IPS-18c (cell line): ENCODE results near the gene DNAJC16.
"Not testable (repeated sequence)": the region's sequence is repeated elsewhere in the genome, so short reads cannot be mapped to it uniquely, and the experiment has no call there.

Source experiments
- H3K4me3 ChIP-seq: 2 replicates; pipeline ENCODE4 v1.7.0; 2013; ENCODE audit warnings: low read depth, mild to moderate bottlenecking, low read length, moderate library complexity; ENCODE audit not compliant: insufficient read depth
- H3K9me3 ChIP-seq: one replicate; pipeline ENCODE4 v1.6.1; 2013; ENCODE audit warnings: mild to moderate bottlenecking, low read length, moderate library complexity; ENCODE audit not compliant: control insufficient read depth, insufficient read depth

The DNAJC16 gene

DNA sequence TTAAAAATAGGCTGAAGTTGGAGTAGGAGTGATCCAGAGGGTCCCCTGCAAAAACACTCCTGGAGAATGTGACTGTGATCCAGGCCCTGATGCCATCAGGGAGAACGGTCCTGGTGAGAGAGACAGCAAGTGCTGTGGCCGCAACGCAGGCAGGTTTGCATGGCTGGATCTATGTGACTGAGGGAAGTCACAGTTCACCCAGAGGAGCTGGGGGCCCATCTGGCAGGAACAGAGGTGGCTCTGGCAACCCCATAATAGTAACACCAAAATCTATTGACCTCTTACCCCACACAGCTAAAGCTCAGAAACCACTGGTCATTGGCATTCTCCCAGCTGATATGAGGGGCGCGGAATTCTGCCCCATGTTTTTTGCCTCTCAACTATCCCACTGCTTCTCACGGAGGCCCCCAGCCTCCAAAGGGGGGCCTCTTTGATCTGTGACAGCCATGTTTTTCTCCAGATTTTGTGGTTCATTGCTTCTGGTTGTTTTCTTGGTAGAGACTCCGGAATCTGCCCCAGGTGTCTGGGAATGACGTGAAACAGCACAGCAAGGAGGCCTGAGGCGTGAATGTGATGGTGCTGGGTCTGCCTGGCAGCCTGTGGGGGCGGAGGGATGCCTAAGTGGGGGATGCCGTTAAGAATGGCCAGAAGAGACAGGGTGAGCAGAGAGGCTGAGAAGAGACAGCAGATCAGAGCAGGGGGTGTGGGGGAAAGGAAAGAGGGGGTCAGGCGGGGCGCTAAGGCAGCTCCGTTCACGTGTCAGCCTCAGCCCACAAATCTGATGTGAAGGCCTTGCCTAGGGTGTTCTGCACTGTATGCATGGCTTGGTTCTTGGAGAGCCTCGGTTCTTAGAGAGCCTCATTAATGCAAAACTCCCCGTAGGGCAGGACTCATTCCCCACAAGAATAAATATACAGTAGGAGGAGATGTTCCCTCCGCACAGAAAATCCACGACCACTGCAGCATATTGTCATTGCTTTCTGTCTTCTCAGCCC is 26.2 kb upstream of the DNAJC16 start:
- H3K9me3 ChIP-seq, result no peaks in the 10 kb centered on the region
- no peak overlapping the region for H3K4me3 ChIP-seq

GRCh38 chr1:15501208-15502032 is 25.2 kb upstream of the DNAJC16 start:
- no peaks in the 10 kb centered on the region for H3K9me3 ChIP-seq

GRCh38 chr1:15504436-15504835 is 22.2 kb upstream of the DNAJC16 start:
- Histone ChIP-seq H3K9me3 (no peaks in the 10 kb centered on the region), H3K4me3 (no peak overlapping the region)

More at GRCh38 chr1:15501208-15502032, 25.2 kb upstream of the DNAJC16 start:
- H3K4me3 ChIP-seq, result no peak overlapping the region

- Histone ChIP-seq H3K9me3 (no peaks in the 10 kb centered on the region), H3K4me3 (no peak overlapping the region)
Measured at GRCh38 chr1:15506831-15507230, 19.8 kb upstream of the DNAJC16 start.

GRCh38 chr1:15507278-15507677 is 19.4 kb upstream of the DNAJC16 start:
- no peaks in the 10 kb centered on the region for H3K9me3 ChIP-seq
- H3K4me3 ChIP-seq, result no peak overlapping the region

DNA sequence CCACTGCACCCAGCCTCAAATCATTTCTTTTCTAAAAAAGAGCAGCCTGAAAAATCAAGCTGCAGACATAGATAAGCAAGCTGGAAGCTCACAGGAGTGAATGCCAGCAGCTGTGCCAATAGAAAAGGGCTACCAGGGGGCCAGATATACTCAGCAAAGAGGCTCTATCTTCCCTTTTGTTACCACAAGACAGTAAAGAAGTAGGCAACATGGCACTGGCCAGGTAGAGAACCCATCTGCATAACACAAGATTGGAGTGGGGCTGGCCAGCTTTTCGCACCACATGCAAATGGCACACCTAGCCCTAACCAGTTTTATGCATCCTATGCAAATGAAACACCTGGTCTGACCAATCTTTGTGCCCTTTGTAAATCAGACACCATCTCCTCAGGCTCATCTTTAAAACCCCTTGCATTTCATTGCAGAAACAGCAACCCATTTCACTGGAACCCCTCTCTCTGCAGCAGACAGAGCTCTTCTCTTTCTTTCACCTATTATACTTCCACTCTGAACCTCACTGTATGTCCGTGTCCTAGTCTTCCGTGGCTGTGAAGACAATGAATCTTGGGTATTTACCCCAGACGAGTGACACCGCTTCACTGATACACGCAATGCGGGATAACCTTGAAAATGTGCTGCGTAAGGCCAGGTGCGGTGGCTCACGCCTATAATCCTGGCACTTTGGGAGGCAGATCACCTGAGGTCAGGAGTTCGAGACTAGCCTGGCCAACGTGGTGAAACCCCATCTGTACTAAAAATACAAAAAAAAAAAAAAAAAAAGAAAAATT is 17.8 kb upstream of the DNAJC16 start:
- Histone ChIP-seq H3K9me3 (no peaks in the 10 kb centered on the region), H3K4me3 (no peak overlapping the region; the same call in 1 of the 2 replicates)

DNA sequence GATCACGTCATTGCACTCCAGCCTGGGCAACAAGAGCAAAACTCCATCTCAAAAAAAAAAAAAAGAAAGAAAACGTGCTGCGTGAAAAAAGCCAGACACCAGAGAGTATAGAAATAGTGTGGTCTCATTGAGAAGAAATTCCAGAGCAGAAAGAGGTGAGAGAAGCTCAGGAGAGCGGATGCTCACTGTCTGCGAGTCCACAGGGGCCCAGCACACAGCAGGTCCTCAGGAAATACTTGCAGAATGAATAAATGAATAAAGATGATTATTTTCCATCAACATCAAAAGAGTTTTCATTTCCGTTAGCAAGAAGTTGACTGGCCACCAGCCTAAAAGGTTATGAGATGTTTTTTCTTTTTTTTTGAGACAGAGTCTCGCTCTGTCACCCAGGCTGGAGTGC is 17.1 kb upstream of the DNAJC16 start:
- Histone ChIP-seq H3K9me3 (no peaks in the 10 kb centered on the region), H3K4me3 (no peak overlapping the region)

GRCh38 chr1:15510611-15511405 is 15.8 kb upstream of the DNAJC16 start:
- H3K4me3 ChIP-seq, result no peak overlapping the region
- no peaks in the 10 kb centered on the region for H3K9me3 ChIP-seq

GRCh38 chr1:15513192-15513591 is 13.5 kb upstream of the DNAJC16 start:
- Histone ChIP-seq H3K9me3 (no peaks in the 10 kb centered on the region), H3K4me3 (no peak overlapping the region)

- Histone ChIP-seq H3K4me3 (no peak overlapping the region), H3K9me3 (no peaks in the 10 kb centered on the region)
Measured at GRCh38 chr1:15513919-15514318, 12.7 kb upstream of the DNAJC16 start.

DNA sequence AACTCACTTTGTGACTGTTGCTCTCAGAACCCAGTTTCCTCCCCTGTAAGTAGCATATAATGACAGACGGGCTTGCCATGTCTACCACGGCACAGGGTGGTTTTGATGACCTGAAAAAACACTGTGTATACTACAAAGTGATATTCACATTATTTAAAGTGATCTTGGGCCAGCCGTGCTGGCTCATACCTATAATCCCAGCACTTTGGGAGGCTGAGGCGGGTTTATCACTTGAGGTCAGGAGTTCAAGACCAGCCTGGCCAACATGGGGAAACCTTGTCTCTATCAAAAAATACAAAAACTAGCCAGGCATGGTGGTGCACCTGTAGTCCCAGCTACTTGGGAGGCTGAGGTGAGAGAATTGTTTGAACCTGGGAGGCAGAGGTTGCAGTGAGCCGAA is 12.1 kb upstream of the DNAJC16 start:
- not testable (repeated sequence) for H3K4me3 ChIP-seq, H3K9me3 ChIP-seq

DNA sequence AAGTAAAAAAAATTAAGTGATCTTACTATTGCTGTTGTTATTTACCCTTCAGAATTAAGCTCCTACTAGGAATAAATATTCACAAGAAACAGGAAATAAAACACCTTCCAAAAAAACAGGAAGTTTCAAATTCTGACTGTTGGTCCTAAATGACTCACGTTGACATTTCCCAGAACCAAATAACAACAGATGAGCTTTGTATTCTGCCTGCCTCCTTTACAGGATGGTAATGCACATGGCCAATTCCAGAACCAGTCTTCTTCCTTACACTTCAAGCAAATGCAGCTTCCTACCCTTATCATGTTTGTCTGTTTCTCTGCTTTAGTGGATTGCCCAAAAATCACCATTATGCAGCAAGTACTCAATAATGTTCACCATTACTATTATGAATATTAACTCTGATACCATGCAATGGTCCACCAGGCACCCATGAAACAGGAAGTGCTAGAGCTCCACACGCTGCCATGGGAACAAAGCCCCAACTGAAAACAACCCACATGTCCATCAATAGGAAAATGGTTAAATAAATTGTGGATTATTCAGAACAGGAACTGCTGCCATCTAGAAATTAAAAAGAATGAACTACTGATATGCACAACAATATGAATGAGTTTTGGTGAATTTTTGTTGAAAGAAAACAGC is 11.5 kb upstream of the DNAJC16 start:
- H3K9me3 ChIP-seq, result no peaks in the 10 kb centered on the region
- no peak overlapping the region for H3K4me3 ChIP-seq

- H3K4me3 ChIP-seq, result no peak overlapping the region
- peaks cover 2% of the 10 kb centered on the region for H3K9me3 ChIP-seq
Measured at GRCh38 chr1:15519625-15520024, 7.0 kb upstream of the DNAJC16 start.

GRCh38 chr1:15521206-15521906 is 5.3 kb upstream of the DNAJC16 start:
- not testable (repeated sequence) for H3K4me3 ChIP-seq, H3K9me3 ChIP-seq

DNA sequence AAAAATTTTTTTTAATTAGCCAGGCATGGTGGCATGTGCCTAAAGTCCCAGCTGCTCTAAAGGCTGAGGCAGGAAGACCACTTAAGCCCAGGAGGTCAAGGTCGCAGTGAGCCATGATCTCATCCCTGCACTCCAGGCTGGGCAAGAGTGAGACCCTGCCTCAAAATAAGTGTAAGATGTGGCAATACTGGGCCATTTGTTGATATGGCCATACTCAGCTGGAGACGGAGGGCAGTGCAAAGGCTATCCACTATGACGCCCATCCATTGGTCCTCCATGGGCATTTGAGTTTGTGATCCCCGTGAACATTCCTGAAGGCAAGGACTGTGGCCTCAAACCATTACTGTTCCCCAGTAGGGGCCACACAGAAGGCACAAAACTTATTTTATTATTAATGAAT is 4.1 kb upstream of the DNAJC16 start:
- no peak overlapping the region for H3K4me3 ChIP-seq

More for the DNA sequence above, 4.1 kb upstream of the DNAJC16 start:
- peaks cover 2% of the 10 kb centered on the region for H3K9me3 ChIP-seq
